Limb (tissue), 2 donors: ENCODE results near the gene NHP2.
A peak's percentile ranks its signal among the peaks of the same experiment; 100 is the strongest.

Experiments used
- DNase-seq, 2 donors: peaks; one replicate each; pipeline ENCODE4 v3.0.0-alpha.2; 2016; ENCODE audit errors: extremely low spot score in 2 of 2

The NHP2 gene

GRCh38 chr5:178176791-178177190, 23.1 kb upstream of the NHP2 start:
- DNase-seq = no peak

- DNase-seq = no peak
Observed at GRCh38 chr5:178174456-178174855, 20.8 kb upstream of the NHP2 start.

DNA sequence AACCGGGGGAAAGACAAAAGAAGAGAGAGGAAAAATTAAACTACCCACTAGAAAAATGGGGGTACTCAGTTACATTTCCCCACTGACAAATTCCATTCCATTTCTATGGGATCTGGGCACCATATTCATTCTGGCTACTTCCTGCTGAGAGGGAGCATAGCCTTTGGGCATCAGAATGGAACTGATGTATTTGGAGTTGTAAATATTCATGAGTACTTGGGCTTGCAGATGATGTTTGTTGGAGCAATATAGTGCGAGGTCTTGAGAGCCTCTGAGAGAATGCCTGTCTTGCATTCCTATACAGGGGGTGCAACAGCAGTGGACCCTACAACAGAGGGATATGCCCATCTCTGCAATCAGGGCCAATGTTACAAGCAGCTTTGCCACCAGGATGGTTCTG, 16.8 kb upstream of the NHP2 start:
- DNase-seq = no peak

DNA sequence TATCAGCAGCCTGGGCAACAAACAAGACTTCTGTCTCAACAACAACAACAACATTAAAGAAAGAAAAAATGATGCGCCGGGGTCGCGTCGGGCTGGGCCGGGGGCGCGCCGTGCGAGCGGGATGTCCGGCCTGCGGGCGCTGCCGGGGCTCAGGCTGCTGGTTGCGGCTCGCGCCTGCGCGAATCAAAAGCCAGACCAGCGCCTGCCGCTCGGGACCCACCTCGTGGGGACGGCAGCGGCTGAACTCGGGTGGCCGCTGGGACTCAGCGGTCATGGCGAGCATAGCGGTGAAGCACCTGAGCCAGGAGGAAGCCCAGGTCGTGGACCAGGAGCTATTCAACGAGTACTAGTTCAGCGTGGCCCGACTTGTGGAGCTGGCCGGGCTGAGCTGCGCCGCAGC, 11.9 kb upstream of the NHP2 start:
- DNase-seq = no peak

DNA sequence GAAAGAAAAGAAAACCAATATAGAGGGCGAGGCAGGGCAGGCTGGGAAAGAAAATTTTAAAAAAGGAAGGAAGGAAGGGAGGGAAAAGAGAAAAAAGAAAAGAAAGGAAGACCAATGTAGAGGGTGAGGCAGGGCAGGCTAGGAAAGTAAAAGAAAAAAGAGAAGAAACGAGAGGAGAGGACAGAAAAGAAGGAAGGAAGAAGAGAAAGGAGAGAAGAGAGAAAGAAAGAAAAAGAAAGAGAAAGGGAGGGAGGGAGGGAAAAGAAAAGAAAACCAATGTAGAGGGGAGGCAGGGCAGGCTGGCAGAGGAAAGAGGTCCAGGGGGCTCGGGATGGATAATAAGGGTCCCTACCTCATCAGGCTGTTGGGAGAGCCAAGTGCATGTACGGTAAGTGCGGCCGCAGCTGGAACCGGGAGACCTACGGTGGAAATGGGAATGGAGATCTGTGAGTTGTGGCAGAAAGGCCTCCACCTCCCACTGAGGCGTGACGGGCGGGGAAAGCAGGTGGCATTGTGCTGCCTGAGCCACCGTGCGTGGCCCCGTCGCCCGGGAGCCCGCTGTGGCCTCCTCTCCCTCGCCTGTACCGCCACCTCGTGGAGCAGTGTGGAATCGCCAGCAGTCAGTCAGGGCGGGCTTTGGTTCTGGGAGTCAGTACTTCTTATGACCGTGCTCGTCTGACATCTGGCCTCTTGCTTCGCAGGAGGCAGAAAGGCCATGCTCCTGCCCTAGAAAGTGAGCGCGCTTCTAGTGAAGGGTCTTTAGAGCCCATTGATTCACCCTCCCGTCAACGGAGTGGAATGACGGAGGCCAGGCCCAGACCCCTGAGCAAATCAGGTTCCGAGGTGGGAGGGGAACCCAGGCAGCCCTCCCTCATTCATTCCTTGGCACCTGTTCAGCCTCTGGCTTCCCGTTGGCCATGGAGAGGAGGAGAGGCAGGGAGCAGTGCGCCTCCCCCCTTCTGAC, 10.4 kb upstream of the NHP2 start:
- DNase-seq = peak; percentile 62 to 93

GRCh38 chr5:178162481-178162880, 8.8 kb upstream of the NHP2 start:
- no peak for DNase-seq

- no peak for DNase-seq
Observed at GRCh38 chr5:178160176-178160575, 6.5 kb upstream of the NHP2 start.

GRCh38 chr5:178155065-178155464, 1.4 kb upstream of the NHP2 start:
- DNase-seq = no peak

GRCh38 chr5:178152491-178153444, 917 bp downstream of the NHP2 start:
- no peak for DNase-seq

DNA sequence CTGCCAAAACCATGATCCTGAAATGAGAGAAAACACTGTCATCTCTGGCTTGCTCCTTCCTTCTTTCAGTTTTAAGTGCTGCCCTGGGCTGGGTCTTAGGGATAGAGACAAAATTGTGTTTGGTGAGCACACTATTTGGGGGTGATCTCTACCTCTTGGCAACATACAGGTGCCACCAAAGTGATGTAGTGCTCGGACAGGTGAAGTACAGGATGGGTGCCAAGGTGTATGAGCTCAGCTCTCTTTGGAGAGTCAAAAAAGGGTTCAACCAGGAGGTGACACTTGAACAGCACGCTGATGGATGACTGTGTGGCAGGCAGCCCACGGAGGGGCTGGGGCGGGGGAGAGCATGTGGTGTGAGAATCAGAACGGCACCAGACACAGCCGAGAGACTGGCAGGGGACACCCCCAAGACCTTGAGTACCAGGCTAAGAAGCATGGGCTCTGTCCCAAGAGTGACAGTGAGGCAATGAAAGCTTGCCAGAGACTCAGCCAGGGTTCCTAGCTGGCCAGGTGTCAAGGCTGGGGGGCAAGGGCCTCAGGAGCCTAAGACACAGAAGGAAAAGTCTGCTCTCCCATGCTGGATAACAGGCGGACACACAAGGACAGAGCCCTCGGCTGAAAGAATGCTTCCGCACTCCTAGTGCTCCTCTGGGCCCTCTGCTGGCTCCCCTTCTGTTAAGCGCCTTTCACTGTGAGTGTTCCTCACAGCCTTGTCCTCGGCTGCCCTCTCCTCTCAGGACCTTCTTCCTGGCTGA, 2.5 kb downstream of the NHP2 start:
- no peak for DNase-seq

GRCh38 chr5:178149199-178149932, 4.3 kb downstream of the NHP2 start:
- DNase-seq = no peak

GRCh38 chr5:178147406-178147805, 6.3 kb downstream of the NHP2 start:
- no peak for DNase-seq

- peak in 1 of 2 donors; percentile 73 for DNase-seq
Observed at GRCh38 chr5:178145965-178146820, 7.5 kb downstream of the NHP2 start.

GRCh38 chr5:178143901-178144300, 9.8 kb downstream of the NHP2 start:
- DNase-seq = peak; percentile 62 to 66

DNA sequence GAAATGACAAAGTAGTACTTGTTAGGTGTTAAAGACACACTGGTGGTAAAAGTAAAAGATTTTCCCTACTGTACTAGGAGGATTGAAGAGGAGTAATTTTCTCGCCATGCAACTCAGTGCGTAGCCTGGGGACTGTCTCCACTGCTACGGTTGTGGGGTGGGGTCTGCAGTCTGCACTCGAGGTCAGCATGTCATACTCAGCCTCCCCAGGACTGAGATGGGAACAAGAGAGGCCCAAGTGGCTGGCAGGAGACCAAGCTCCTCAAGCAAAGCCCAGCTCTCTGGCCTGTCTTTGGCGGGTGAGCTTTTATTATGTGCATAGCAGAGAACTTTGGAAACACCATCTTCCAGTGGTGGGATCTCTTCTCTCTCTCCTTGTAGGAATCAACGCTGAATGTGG, 10.4 kb downstream of the NHP2 start:
- DNase-seq = no peak

DNA sequence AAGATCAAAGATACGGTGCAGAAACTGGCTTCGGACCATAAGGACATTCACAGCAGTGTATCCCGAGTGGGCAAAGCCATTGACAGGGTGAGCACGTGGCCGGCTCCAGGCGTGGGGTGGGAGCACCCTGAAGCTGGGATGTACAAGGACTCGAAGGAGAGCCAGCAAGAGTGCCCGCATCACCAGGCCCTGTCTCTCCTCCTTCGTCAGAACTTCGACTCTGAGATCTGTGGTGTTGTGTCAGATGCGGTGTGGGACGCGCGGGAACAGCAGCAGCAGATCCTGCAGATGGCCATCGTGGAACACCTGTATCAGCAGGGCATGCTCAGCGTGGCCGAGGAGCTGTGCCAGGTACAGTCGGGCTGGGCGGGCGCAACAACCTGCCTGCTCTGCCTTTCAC, 11.0 kb downstream of the NHP2 start:
- no peak for DNase-seq

GRCh38 chr5:178141550-178141949, 12.1 kb downstream of the NHP2 start:
- DNase-seq = no peak

DNA sequence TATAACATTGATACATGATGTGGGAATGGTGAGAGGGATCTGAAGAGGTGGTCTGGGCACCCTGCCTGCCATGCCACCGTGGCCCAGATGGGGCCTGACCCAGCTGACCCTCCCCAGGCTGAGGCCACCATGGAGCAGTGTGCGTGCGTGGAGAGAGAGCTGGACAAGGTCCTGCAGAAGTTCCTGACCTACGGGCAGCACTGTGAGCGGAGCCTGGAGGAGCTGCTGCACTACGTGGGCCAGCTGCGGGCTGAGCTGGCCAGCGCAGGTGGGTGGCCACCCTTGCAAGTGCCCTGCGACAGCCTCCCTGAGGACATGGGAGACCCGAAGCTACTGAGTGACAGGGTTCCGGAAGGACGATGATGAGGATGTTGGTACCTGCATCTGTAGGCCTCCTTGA, 15.7 kb downstream of the NHP2 start:
- no peak for DNase-seq

DNA sequence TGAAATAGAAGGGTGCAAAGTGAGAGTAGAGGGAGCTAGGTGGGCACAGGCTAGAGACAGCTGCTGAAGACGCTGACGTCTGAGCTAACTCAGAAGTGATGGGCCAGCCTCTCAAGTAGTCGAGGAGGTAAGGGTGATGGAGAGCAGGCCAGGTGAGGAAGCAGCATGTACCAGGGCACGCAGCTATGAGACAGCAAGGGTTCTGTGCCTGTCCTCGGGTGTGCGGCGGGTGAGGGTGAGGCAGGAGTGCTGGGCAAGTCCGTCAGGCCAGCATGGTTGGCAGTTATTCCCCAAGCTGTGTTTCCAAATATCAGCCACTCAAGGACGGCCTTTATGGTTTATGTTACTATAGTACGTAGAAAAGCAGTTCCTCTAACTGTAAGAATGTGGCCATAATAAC, 16.7 kb downstream of the NHP2 start:
- no peak for DNase-seq
